Middle frontal gyrus (tissue), 1 donor: Measurements from ENCODE around the gene RNF43.

ENCODE experiments used
- DNase-seq: peaks from one replicate; pipeline ENCODE4 v3.0.0-alpha.2; 2015; ENCODE audit warnings: low spot score; ENCODE audit errors: extremely low spot score

The RNF43 gene

DNA sequence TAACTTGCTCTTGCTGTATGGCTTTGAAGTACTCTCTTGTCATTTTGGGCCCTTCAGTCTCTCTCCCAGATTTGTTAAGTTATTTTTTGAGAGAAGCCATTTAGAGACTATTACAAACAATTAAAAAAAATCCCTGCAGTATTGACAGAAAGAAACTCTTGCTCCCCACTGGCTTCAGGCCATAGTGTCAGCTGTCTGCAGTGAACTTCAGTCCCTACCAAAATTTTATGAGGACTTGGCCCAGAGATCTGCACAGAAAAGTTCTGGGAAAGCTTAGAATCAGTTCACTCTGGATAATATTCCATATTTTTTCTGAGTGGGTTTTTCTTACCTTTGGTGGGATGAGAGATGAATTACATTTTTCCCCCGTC, 34.5 kb downstream of the RNF43 start:
- no peak for DNase-seq

DNA sequence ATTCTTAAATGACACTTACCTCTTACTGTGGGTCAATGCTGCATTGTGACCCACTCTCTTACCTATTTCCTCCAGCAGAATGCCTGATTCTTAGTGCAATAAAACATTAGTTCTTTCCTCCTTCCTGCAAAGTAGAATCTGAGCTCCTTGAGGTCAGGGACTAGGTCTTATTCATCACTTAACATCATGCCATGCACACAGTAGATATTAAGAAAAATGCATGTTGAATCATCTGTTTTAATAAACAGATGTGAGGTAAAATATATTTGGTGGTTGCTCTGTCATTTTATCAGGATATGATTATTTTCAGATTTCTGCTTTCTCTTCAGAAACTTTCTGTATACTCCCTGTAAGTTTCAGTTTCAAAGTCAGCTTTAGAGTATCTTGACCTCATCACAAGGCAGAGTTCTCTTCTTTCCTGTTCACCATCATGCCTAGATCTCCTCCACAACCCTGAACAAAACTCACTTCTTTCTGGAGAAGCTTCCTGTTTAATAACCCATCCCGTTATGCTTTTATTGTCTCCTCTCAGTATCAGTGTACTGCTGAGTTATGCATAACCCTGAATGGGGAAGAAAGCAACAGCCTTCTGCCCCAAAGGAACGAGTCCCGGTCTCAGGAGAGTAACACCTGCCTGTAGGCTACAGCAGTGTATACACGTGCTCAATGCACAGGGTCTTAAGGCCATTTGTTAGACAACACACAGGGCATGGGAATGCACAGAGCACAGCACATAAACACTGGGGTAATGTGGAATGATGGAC, 35.0 kb downstream of the RNF43 start:
- DNase-seq = no peak

DNA sequence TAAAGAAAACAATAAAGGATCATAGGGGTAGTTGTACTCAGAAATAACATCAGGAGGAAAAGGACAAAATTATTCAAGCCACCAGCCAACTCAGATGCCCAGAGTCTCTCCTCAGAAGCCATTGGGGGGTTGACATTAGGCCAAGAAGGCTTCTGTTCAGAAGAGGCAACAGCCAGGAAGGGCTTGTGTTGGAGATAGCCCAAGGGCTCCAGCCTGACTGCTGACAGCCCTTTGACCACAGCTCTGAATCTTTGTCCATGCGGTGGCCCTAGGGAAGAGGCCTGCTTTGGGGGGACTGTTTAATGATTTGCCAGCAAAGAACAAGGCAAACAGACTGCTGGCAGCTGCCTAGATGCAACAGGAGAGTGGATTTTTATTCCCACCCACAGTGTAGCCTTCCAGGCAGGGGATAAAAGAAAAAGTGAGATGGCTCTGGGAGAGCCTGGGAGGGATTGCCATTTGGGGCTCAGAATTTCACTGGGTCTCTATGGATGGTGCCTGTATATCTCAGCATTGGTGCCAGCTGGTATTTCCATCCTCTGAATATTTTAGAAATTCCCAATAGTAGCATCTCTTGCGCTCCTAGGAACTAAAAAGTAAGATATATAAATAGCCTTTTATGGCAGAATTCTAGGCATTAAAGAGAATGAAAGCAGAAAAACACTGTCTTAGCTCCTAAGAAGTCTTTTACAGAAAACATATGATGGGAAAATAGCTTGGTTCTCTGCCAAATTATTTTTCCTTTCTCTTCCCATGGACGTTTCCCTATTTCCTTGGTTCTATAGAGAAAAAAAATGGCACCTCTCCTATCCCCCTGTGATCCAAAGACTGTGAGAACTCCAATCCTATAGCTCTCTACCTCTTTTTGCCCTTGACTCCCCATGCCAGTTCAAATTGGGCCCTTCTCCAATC, 36.0 kb downstream of the RNF43 start:
- no peak for DNase-seq

DNA sequence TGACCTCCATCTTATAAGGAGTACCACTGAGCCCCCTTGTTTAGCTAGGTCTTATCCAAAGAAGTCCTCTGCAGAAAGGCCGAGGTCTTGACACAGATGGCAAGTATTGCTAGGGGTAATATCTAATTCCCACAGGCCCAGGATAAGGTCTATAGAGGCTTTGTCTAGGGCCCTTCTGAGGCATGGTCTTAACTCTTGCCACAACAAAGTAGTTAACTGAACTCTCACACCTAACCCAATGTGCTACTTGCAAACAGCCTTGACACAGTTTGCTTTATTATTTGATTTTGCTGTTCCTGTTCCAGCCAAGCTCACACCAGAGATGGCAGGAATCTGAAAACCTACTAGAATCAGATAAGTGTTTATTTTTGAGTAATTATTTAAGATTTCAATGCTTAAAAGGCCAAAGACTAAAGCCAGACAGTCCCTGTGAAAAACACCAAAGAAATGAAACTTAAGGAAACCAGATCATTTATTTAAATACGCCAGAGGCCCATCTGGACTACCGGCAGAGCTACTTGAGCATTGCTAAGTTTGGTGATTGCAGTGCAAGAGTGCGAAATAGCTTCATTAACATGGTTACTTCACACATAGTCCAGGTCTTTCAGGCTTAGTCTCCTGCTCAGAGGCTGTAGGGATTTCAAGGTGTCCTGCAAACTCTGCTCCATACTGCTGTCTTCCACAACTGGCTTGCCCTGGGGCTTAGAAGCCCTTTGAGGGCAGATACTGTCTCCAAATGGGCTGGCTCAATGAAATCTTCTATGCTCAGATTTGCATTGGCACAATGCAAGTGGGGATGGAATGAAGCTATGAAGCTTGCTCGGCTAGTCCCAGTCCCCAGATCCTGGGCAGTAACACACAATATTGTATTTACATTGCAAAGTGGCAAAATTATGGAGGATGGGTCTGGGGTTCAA, 36.9 kb downstream of the RNF43 start:
- no peak for DNase-seq

DNA sequence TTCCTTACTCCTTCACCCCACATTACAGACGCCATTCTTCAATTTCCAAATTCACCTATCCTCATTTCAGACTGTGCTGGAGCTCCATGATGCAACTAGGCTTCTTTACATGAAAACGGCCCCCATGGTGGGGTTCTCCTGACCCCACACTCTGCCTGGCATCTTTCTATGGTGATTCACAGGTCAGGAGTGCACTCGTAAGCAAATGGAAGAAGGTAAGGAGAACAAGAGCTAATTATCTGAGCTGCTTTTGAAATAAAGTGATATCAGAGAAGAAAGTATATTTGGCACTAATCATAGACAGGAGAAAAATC, 37.9 kb downstream of the RNF43 start:
- DNase-seq = no peak

DNA sequence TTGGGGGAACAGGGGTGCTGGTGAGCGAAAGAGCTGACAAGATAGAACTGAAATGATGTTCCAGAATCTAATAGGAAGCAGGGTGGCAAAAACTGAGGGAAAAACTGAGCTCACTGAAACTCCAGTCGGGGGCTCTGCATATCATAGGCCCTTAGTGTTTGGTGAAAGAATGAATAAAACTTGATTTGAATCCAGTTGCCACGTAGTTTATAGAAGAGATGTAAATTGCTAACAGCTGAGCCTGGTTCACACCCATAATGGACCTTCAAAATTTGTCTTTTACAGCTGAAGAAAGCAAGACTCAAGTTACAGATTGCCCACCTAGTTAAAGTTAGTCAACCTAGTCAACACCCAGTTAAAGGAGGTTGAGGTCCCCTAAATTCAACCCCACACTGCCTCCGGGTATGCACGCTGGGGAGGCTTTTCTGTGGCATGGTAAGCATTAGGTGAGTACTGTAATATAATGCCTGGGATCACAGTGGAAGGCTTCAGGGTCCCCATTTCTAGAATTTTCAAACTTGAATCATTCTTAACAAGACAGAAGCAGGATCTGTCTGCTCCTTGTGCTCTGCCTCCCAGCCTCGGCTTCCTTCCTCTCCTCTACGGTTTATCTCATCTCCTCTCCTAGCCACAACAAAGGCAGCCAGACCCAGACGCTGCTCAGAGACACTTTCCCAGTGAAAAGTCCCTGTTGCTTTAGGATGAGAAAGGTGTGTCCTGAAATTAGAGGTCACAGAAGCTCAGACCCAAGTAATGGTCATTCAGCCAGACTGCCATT, 38.4 kb downstream of the RNF43 start:
- no peak for DNase-seq

DNA sequence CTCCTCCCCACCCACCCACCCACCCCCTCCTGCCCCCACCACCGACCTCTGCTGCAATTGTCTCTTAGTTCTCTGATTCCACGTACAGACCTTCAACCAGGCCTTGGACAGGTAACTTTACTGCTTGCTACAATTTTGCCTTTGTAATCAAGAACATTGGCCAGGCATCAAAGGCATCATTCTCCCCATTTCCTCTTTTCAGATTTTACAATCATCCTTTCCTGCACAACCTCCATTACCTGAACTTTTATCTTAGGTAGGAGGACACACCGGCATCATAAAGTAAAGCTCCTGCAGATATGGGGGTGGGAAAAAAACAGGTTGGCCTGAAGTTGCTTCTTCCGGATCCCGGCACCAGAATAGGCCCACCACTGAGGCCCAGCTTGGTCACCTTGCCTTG, 39.7 kb downstream of the RNF43 start:
- no peak for DNase-seq

DNA sequence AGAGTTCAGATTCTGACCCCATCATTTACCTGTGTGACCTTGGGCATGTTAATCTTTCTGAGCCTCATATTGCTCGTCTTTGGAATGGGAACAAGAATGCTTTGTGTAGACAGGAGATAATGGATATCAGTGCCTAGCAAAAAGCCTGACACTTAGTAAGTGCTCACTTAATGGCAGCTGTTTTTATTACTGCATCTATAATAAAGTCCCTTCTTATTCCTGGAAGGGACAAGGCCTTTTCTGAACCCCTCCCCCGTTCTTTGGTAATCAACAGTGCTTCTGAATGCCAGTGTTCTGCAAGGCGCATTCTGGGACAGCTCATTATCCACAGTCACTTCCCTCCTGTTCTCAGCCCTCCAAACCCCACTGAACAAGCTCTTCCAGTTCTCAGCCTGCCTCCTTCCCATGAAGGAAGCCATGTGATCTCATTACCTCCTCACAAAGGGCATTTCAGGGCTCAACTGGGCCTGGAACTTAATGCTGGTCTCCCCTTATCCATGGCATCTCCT, 40.2 kb downstream of the RNF43 start:
- DNase-seq = no peak

DNA sequence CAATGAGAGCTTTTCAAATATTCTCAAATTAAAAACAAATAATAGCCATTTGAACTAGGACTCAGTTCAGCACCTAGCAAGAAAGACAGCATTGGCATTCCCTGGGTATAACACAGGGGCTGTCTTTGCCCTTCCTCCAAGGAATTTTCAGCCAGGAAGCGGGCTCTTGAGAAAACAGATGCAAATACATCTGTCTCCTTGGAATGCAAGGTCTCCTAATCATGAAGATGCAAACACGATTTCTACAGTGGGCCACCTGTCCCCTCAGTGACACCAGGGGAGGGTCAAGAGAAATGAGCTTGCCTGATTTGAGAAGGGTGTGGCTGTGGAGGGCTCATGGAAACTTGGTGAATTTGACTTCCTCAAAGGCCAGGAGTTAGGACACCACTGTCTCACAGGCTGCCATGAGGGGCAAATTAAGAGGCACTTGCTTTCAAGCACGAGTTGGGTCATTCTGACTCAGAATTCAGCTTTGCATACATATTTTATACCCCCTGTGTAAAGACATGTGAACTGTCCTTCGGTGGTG, 40.8 kb downstream of the RNF43 start:
- no peak for DNase-seq

DNA sequence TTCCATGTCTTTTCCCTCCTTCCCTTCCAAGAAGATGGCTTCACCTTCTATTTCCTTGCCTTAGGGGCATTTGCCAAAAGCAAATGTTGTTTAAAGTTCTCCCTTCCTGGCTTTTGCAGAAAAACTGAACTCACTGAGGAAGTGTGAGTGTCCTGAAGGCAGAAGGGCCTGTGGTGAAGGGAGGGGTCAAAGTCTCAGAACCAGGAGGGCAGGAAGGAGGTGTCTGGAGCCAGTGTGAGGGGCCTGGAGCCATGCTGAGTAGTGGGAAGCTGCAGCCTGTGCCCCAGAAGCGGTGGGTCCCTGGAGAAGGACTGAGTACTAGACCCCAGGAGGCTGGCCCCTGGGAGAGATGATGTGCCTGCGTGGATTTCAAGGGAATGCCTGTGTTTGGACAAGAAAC, 41.5 kb downstream of the RNF43 start:
- no peak for DNase-seq

DNA sequence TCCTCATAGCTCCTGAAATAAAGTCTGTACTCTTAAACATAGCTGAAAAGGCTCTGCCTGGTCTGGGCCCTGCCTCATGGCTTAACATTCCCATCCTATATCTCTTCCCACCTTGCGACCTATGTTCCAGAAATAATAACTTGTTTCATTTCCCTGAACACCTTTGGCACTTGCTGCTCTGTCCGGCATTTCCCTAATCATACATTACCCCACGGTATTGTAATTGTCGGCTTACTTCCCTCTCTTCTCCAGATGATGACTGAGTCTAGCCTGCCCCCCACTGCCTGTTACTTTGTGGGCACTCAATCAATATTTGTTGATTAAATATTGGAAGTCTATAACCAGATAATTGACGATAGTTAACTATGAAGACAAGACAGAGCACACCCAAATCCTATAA, 42.1 kb downstream of the RNF43 start:
- DNase-seq = no peak

DNA sequence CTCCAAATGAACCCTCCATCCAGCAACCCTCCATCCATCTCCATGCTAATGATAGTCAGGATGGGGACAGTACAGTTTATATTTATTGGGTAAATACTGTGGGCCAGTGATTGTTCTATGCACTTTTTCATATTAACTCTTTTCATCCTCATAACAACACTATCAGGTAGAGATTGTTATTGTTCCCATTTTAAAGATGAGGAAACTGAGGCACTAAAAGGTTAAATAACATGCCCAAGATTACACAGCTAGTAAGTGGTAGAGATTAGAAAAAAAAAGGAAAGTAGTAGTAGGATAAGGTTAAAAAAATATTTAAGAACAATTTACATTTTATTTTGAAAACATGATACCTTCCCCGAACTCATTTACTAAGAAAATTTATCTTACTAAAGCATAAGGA, 43.4 kb downstream of the RNF43 start:
- DNase-seq = no peak

DNA sequence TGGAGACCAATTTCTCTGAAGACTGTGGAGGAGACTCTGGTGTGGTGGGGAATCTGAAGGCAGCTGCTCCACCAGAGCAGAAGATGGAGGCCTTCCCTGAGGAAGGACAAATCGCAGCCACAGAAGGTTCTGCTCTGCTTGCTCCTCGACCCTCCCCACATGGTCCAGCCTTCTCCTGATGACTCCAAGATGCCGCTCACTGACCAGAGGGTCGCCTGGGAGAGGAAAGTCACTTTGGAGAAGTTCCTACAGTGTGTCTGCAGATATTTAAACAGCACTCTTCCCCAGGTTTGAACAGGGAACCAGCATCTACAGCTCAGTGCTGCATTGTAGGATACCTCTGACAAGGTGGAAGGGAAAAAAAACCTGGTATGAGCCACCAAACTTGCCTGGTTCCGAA, 44.3 kb downstream of the RNF43 start:
- DNase-seq = no peak

DNA sequence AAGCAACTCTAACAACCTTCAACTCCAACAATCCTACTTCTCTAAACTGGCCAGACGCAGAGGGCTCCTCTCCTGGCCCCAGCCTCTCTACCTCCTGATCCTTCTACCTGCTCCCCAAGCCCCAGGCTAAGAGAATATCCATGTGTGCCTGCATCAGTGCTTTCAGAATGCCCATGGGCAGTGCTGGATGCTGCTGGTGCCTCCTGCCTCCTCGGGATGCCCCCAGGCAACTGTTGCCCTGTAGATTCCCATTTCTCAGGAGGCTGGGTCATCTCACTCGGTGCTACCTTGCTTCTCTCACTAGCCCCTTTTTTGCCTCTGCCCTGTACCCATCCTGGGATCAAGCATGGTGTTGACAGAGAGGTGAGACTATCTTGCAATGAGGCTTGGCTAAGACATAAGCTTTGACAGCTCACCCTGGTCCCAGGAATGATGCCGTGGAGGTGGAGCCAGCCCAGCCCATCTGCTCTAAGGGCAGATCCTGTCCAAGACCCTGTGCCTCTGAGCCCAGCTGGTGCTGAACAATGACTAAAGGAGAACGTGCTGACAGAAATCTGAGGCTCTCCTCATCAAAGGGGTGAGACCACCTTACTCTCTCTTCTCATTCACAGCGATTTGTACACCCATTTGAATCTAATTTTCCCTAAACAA, 45.9 kb downstream of the RNF43 start:
- no peak for DNase-seq

DNA sequence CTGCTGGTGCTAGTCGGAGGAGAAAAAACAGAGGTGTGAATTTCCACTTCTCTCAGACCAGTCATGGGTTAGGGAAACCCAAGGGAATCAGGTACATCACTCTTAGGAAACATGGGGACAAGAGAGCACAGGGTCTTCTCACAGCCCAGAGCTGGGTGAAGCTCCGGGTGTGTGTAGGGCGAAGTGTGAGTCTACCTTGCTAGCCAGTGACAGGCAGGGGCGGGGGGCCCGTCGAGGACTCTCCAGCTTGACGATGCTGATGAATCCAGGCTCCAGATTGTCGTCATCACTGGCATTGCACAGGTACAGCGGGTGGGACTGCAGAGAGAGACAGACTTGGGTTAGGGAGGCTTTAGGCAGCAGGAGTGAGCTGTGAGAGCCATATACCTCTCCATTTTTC, 46.6 kb downstream of the RNF43 start:
- DNase-seq = no peak

DNA sequence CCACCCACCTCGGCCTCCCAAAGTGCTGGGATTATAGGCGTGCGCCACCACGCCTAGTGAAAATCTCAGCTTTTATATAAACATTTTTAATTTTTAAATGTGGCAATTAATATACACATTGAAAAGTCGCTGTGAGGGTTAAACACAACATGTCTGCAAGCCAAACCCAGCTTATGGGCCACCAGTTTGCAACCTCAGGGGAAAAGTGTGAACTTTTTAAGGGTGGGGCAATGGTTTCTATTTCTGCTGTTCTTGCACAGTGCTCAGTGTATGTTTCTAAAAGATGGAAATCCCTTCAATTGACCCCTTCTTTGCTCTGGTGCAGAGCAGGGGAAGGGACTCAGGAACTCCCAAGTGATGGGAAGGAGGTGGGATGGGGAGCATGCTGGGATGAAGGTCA, 47.0 kb downstream of the RNF43 start:
- no peak for DNase-seq

DNA sequence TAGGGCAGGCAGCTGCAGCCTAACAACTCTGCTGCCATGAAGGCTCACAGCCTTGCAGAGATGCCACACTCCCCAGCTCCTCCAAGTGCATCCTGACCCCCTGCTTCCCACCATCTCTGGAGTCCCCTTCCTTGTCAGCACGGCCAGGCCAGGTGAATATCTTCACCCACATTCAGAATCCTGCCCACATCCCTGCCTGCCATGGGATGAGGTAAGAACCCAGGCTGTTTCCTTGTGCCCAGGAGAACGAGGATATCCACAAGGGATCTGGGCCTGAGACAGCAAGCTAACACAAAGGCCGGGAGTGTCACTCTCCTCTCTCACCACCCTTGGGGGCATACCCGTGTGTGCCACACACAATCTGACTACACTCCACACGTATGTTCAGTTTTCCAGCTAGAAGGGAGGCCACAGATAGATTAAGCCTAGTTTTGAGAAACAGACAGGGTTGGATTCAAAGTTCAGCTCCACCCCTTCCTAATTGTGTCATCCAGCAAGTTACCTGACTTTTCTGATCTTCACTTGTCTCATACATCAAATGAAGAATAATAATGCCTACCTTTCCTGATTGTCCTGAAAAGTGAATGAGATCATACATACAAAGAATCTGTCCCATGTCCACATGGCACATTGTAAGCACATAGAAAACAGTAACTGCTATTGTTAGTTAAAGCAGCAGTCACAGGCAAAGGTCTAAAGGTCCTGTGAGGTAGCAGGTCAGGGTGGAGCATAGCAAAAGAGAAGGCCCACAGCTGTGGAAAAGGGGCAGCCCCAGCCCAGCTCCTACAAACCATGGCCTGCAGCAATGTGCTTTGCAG, 47.9 kb downstream of the RNF43 start:
- no peak for DNase-seq

DNA sequence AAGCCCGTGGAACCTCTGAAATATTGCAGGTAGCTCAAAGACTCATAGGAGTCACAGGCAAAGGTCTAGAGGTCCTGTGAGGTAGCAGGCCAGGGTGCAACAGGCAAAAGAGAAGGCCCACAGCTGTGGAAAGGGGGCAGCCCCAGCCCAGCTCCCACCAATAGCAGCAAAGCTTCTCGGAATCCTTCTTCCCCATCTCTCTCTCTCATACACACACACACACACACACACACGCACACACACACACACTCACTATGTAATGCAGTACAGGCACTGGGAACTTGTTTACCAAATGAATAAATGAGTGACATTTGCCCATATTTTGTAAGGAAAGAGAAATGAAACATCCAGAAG, 48.5 kb downstream of the RNF43 start:
- DNase-seq = no peak
